Smooth muscle cell (in vitro differentiated cells): ENCODE data around the gene COL12A1. TPM values are rescaled to one million over a fixed set of nuclear protein-coding genes. Genes with fewer than 3 reads are reported as not detected.

Experiments
- polyA plus RNA-seq: library from polyadenylated mRNA; unstranded; fragments of >200 nt; fragmentation: Nextera tagmentation; extraction: Ambion mirVana; gene quantifications from 2 replicates; pipeline ENCODE4 v1.2.1, GENCODE V29; 2016
- total RNA-seq: library from RNA; depleted of rRNA; stranded (reverse); fragments of >200 nt; gene quantifications from 2 replicates; pipeline ENCODE4 v1.2.3, GENCODE V29; 2014

COL12A1 gene
- total and polyA plus RNA-seq, 2 experiments from 2014 or later, result 44.2 to 154 TPM

Other genes starting within 250 kb of the COL12A1 start
- gene COX7A2, start 37.7 kb upstream of the COL12A1 start, total RNA-seq, result 321 and 1,287 TPM in 2 replicates
- gene COX7A2, start 37.7 kb upstream of the COL12A1 start, polyA plus RNA-seq, result 771 and 802 TPM in 2 replicates
- 230 and 282 TPM in 2 replicates for gene TMEM30A, start 78.7 kb upstream of the COL12A1 start, total RNA-seq
- 99.3 and 110 TPM in 2 replicates for gene TMEM30A, start 78.7 kb upstream of the COL12A1 start, polyA plus RNA-seq